ENCODE measurements around the gene INO80D.
"Not testable (repeated sequence)": the region's sequence is repeated elsewhere in the genome, so short reads cannot be mapped to it uniquely, and the experiment has no call there.

INO80D gene

GRCh38 chr2:206045251-206045650, 40.7 kb downstream of the INO80D start:
- Histone ChIP-seq H3K4me2 (ENCODE audit: low read length) (no peak overlapping the region), H2AFZ (ENCODE audit: low read length) (no peak overlapping the region), H3K27me3 (ENCODE audit: insufficient read depth, low read length) (no peaks in the 10 kb centered on the region), H3K4me3 (ENCODE audit: low read depth, low read length, poor library complexity, severe bottlenecking) (no peak overlapping the region), H4K20me1 (ENCODE audit: insufficient read depth, low read length) (no peaks in the 10 kb centered on the region), H3K27ac (ENCODE audit: low read depth, low read length, poor library complexity, severe bottlenecking) (no peak overlapping the region), H3K9me3 (ENCODE audit: low read length) (no peaks in the 10 kb centered on the region), H3K9me2 (ENCODE audit: low read depth, low read length) (no peaks in the 10 kb centered on the region), H3K79me2 (ENCODE audit: insufficient read depth, low read length) (no peaks in the 10 kb centered on the region), H3K9ac (ENCODE audit: low read length) (no peak overlapping the region), H3F3A (ENCODE audit: insufficient read depth, low read length) (no peaks in the 10 kb centered on the region), H3K4me1 (ENCODE audit: insufficient read depth, low read length, severe bottlenecking) (no peaks in the 10 kb centered on the region), H3K36me3 (ENCODE audit: insufficient read depth, low read length) (peaks cover 28% of the 10 kb centered on the region)
- no peak for TF ChIP-seq EZH2 (IDR thresholded peaks at IDR 0.05; ENCODE audit: borderline replicate concordance, low read length)
- TF ChIP-seq, protein P1, sequence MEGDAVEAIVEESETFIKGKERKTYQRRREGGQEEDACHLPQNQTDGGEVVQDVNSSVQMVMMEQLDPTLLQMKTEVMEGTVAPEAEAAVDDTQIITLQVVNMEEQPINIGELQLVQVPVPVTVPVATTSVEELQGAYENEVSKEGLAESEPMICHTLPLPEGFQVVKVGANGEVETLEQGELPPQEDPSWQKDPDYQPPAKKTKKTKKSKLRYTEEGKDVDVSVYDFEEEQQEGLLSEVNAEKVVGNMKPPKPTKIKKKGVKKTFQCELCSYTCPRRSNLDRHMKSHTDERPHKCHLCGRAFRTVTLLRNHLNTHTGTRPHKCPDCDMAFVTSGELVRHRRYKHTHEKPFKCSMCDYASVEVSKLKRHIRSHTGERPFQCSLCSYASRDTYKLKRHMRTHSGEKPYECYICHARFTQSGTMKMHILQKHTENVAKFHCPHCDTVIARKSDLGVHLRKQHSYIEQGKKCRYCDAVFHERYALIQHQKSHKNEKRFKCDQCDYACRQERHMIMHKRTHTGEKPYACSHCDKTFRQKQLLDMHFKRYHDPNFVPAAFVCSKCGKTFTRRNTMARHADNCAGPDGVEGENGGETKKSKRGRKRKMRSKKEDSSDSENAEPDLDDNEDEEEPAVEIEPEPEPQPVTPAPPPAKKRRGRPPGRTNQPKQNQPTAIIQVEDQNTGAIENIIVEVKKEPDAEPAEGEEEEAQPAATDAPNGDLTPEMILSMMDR (IDR thresholded peaks at IDR 0.05; ENCODE audit: low read length), result no peak

DNA sequence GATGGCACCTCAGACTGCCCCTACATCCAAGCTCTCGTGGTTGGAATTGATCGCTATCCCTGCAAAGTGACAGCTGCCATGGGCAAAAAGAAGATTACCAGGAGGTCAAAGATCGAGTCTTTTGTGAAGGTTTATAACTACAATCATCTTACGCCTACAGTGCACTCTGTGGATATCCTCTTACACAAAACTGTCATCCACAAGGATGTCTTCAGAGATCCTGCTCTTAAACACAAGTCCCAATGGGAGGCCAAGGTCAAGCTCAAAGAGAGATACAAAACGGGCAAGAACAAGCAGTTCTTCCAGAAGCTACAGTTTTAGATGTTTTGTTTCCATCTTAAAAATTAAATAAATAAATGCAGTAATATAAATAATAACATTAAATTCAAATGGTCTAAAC, 45.4 kb downstream of the INO80D start:
- Histone ChIP-seq H3K9ac (ENCODE audit: low read length) (no peak overlapping the region), H4K20me1 (ENCODE audit: insufficient read depth, low read length) (no peaks in the 10 kb centered on the region), H3K9me3 (ENCODE audit: low read length) (no peaks in the 10 kb centered on the region), H3F3A (ENCODE audit: insufficient read depth, low read length) (no peaks in the 10 kb centered on the region), H2AFZ (ENCODE audit: low read length) (no peak overlapping the region), H3K4me3 (ENCODE audit: low read depth, low read length, poor library complexity, severe bottlenecking) (no peak overlapping the region), H3K27ac (ENCODE audit: low read depth, low read length, poor library complexity, severe bottlenecking) (no peak overlapping the region), H3K36me3 (ENCODE audit: insufficient read depth, low read length) (peaks cover 35% of the 10 kb centered on the region), H3K4me2 (ENCODE audit: low read length) (no peak overlapping the region), H3K4me1 (ENCODE audit: insufficient read depth, low read length, severe bottlenecking) (no peaks in the 10 kb centered on the region), H3K9me2 (ENCODE audit: low read depth, low read length) (no peaks in the 10 kb centered on the region), H3K27me3 (ENCODE audit: insufficient read depth, low read length) (no peaks in the 10 kb centered on the region), H3K79me2 (ENCODE audit: insufficient read depth, low read length) (no peaks in the 10 kb centered on the region)
- TF ChIP-seq EZH2 (IDR thresholded peaks at IDR 0.05; ENCODE audit: borderline replicate concordance, low read length), result no peak
- TF ChIP-seq, protein P1 (IDR thresholded peaks at IDR 0.05; ENCODE audit: low read length), result no peak

GRCh38 chr2:206035393-206035792, 50.6 kb downstream of the INO80D start:
- not testable (repeated sequence) for H3K9me2 ChIP-seq (ENCODE audit: low read depth, low read length); H4K20me1 ChIP-seq (ENCODE audit: insufficient read depth, low read length); H3K79me2 ChIP-seq (ENCODE audit: insufficient read depth, low read length); H3K4me2 ChIP-seq (ENCODE audit: low read length); H3K27me3 ChIP-seq (ENCODE audit: insufficient read depth, low read length); H3K4me1 ChIP-seq (ENCODE audit: insufficient read depth, low read length, severe bottlenecking); H3K27ac ChIP-seq (ENCODE audit: low read depth, low read length, poor library complexity, severe bottlenecking); H3K9ac ChIP-seq (ENCODE audit: low read length); H3F3A ChIP-seq (ENCODE audit: insufficient read depth, low read length); H3K9me3 ChIP-seq (ENCODE audit: low read length); H2AFZ ChIP-seq (ENCODE audit: low read length); H3K4me3 ChIP-seq (ENCODE audit: low read depth, low read length, poor library complexity, severe bottlenecking)
- H3K36me3 ChIP-seq (ENCODE audit: insufficient read depth, low read length), result peaks cover 30% of the 10 kb centered on the region

GRCh38 chr2:206033452-206033851, 52.5 kb downstream of the INO80D start:
- H3F3A ChIP-seq (ENCODE audit: insufficient read depth, low read length); H3K27ac ChIP-seq (ENCODE audit: low read depth, low read length, poor library complexity, severe bottlenecking); H3K27me3 ChIP-seq (ENCODE audit: insufficient read depth, low read length); H3K9me3 ChIP-seq (ENCODE audit: low read length); H3K4me1 ChIP-seq (ENCODE audit: insufficient read depth, low read length, severe bottlenecking); H3K79me2 ChIP-seq (ENCODE audit: insufficient read depth, low read length); H3K4me2 ChIP-seq (ENCODE audit: low read length); H3K9ac ChIP-seq (ENCODE audit: low read length); H2AFZ ChIP-seq (ENCODE audit: low read length); H3K9me2 ChIP-seq (ENCODE audit: low read depth, low read length); H3K4me3 ChIP-seq (ENCODE audit: low read depth, low read length, poor library complexity, severe bottlenecking); H4K20me1 ChIP-seq (ENCODE audit: insufficient read depth, low read length): not testable (repeated sequence)
- H3K36me3 ChIP-seq (ENCODE audit: insufficient read depth, low read length), result peaks cover 23% of the 10 kb centered on the region
